Adrenal gland (tissue), 12 donors: ENCODE results near the gene ELL. TPM values are rescaled to one million over a fixed set of nuclear protein-coding genes. Genes with fewer than 3 reads are reported as not detected.

ENCODE experiments used
- DNase-seq, 7 donors: peaks; one replicate each; pipeline ENCODE4 v3.0.0-alpha.2; 2019 to 2020
- H3K27ac ChIP-seq, 5 donors: fragments of 200-600 bp; sonication (generic) in 4 of 5; 1 replicate in 3 of 5; 2 replicates in 2 of 5; pipeline versions ENCODE4 v1.5.1 to v1.8.0; 2016 to 2020; ENCODE audit warnings: mild to moderate bottlenecking in 1 of 5
- H3K27me3 ChIP-seq: fragments of 200-600 bp; 2 replicates; pipeline ENCODE4 v1.8.0; 2021
- H3K36me3 ChIP-seq, 2 donors: fragments of 200-600 bp; replicated peaks in 1 of 2; 1 replicate in 1 of 2; 2 replicates in 1 of 2; pipeline versions ENCODE4 v1.5.1 to v1.8.0; 2018 to 2022
- H3K4me1 ChIP-seq, 2 donors: fragments of 200-600 bp; replicated peaks in 1 of 2; 1 replicate in 1 of 2; 2 replicates in 1 of 2; pipeline versions ENCODE4 v1.5.1 to v1.8.0; 2018 to 2021
- H3K4me3 ChIP-seq, 4 donors: fragments of 200-600 bp; sonication (generic) in 3 of 4; one replicate each; pipeline ENCODE4 v1.5.1; 2016 to 2018
- H3K9me3 ChIP-seq, 3 donors: fragments of 200-600 bp; sonication (generic) in 1 of 3; replicated peaks in 1 of 3; 1 replicate in 2 of 3; 2 replicates in 1 of 3; pipeline versions ENCODE4 v1.5.1 to v1.8.0; 2016 to 2021
- POLR2A ChIP-seq, 2 donors: fragments of 450-650 bp; IDR thresholded peaks; one replicate each; pipeline ENCODE4 v1.6.1; 2017; ENCODE audit warnings: antibody characterized with exemption in 2 of 2, mild to moderate bottlenecking in 2 of 2, moderate library complexity in 1 of 2
- WGBS, 4 donors: extraction: QIAGEN DNeasy Blood & Tissue Kit in 2 of 4; methylation state at CpG; one replicate each; pipeline versions ENCODE4 v1.1.5 to v1.1.7; 2013 to 2017; 5-methylcytosine and 5-hydroxymethylcytosine counted together
- intact Hi-C, 2 donors: fragments of 100-400 bp; cut with DNase I; formaldehyde crosslinking; loops; one replicate each; pipeline versions ENCODE4 v1.14.1 to v1.15.0; 2022 to 2023
- polyA plus RNA-seq, 3 donors: library from polyadenylated mRNA; stranded (reverse); fragments of 200-250 nt in 2 of 3; fragments of 350-450 nt in 1 of 3; fragmentation: Illumina TruSeq in 1 of 3; extraction: RNeasy Lipid Tissue Mini Kit (QIAGEN cat#74804) in 1 of 3; gene quantifications; one replicate each; pipeline ENCODE4 v1.2.3, GENCODE V29; 2013 to 2014
- total RNA-seq, 9 donors: library from RNA; depleted of rRNA in 4 of 9; stranded (reverse); fragments of >200 nt in 4 of 9; fragments of 120-200 nt in 1 of 9; fragmentation: NEBNext Ultra II Directional in 1 of 9; extraction: Animal tissue kit (Norgen Biotek cat#: 25700) in 1 of 9; gene quantifications; one replicate each; pipeline versions ENCODE4 v1.1.0 to v1.2.4, GENCODE V29; 2013 to 2023
- TF ChIP-seq, protein P1 (sequence below), 6 experiments: fragments of 450-650 bp in 4 of 6; fragments of 200-600 bp in 2 of 6; sonication (generic) in 1 of 6; IDR thresholded peaks; 1 replicate in 5 of 6; 2 replicates in 1 of 6; pipeline versions ENCODE4 v1.5.1 to v1.8.0; 2016 to 2021; ENCODE audit warnings: antibody characterized with exemption in 6 of 6, mild to moderate bottlenecking in 2 of 6, moderate library complexity in 1 of 6
- donor health status: healthy with polysubstance abuse.
- donor health status: Bipolar disorder and iron deficiency.
- donor health status: DM: yes; HTN: yes; CAD: no.
- donor health status: DM: no; HTN: no; CAD: no.
- donor health status: DM: no; HTN: no; CAD: no.
- donor health status: DM: yes; HTN: yes; CAD: no.

Gene ELL
- total and polyA plus RNA-seq, 12 donors: 1.8 to 28.3 (median 13.8) TPM

DNA sequence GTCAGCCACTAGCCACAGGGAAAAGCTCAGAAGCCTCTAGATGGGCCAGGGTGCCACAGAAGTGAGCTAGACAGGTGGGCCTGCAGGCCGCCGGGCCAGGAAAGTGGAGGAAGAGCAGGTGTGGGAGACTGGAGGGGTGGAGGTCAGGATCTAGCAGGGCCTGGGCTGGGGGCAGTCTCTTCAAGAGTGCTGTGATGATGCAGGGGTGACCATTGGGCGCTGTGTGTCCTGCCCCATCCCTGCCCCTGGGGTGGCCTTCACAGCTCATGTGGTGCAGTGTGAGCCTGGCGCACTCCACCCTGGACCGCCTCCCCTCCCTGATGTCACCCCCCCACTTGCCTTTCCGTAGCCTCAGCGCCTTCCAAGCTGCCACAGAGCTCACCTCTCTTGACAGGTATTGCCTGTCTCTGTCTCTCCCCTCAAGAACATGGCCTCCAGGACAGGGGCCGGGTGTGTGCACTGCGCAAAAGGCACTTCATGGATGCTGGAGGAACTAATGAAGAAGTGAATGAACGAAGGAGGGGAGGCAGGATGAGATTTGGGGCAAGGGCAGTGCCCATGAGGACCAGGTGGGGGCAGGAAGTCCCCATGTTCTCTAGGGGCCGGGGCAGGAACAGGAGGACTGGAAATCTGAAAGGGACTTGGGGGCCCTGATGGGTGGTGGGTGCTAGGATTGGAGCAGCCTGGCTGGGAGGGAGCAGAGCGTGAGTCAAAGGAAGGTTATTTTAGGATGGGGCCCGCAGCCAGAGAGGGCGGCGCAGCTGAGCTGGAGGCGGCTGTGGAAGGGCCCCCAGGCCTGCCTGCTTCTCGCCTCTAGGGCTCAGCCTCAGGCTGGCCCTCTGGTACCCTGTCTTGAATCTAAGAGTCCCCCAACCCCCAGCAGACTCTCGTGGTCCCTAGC, 96.1 kb downstream of the ELL start:
- peaks cover 20 to 42% of the 10 kb centered on the region in 2 donors for H3K4me1 ChIP-seq
- peak; percentile 40 to 79 (median 68) for DNase-seq

DNA sequence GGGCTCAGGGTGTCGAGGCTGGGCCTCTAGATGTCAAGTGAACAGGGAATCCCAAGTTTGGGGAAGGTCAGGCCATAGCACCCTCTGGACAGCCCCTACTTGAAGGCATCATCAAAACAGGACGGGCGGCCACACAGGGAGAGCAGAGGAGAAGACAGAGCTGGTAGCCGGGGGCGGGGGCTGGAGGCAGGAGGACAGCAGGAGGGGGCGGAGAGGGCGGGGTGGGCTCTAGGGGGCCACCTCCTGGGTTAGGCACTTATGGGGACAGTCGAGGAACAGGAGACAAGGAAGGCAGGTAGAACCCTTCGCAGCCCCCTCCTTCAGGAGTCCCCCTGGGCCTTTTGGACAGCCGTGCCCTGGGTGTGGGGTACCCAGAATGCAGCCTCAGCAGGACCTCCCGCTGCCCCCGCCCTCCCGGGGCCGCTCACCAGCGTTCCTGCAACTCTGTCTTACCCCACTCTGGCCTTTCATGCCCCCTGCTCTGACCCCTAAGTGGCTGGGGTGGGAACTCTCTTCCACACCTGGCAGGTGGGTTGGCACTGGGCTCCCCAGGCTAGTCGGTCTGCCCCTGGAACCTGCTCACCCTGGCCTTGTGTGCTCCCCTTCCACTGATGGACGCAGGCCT, 96.9 kb downstream of the ELL start:
- Histone ChIP-seq H3K4me1 (peaks cover 22 to 50% of the 10 kb centered on the region in 2 donors), H3K9me3 (no peaks in the 10 kb centered on the region), H3K4me3 (no peak overlapping the region), H3K27ac (peak overlapping the region in 2 of 5 donors; percentile 53 to 63), H3K27me3 (no peaks in the 10 kb centered on the region), H3K36me3 (no peaks in the 10 kb centered on the region)
- WGBS, 4 donors: 82 to 89% (median 83%) methylated on average over 11 to 17 of the region's 17 CpGs
- peak in 1 of 7 donors; percentile 23 for DNase-seq
- intact Hi-C loops: no loop called here
- no peak for TF ChIP-seq POLR2A (IDR thresholded peaks at IDR 0.05)
- TF ChIP-seq, protein P1, sequence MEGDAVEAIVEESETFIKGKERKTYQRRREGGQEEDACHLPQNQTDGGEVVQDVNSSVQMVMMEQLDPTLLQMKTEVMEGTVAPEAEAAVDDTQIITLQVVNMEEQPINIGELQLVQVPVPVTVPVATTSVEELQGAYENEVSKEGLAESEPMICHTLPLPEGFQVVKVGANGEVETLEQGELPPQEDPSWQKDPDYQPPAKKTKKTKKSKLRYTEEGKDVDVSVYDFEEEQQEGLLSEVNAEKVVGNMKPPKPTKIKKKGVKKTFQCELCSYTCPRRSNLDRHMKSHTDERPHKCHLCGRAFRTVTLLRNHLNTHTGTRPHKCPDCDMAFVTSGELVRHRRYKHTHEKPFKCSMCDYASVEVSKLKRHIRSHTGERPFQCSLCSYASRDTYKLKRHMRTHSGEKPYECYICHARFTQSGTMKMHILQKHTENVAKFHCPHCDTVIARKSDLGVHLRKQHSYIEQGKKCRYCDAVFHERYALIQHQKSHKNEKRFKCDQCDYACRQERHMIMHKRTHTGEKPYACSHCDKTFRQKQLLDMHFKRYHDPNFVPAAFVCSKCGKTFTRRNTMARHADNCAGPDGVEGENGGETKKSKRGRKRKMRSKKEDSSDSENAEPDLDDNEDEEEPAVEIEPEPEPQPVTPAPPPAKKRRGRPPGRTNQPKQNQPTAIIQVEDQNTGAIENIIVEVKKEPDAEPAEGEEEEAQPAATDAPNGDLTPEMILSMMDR (IDR thresholded peaks at IDR 0.05): no peak

More for the DNA sequence above, 96.1 kb downstream of the ELL start:
- WGBS, 4 donors: 48 to 73% (median 52%) methylated on average over 12 to 18 of the region's 18 CpGs
- H3K36me3 ChIP-seq: no peaks in the 10 kb centered on the region
- intact Hi-C loops: no loop called here
- TF ChIP-seq POLR2A (IDR thresholded peaks at IDR 0.05): no peak
- TF ChIP-seq, protein P1 (IDR thresholded peaks at IDR 0.05): peak in 3 of 6 experiments; percentile 7 to 21 (median 15)
- H3K27me3 ChIP-seq: no peaks in the 10 kb centered on the region
- H3K4me3 ChIP-seq: no peak overlapping the region
- peak overlapping the region in 2 of 5 donors; percentile 53 to 63 for H3K27ac ChIP-seq
- H3K9me3 ChIP-seq: no peaks in the 10 kb centered on the region

DNA sequence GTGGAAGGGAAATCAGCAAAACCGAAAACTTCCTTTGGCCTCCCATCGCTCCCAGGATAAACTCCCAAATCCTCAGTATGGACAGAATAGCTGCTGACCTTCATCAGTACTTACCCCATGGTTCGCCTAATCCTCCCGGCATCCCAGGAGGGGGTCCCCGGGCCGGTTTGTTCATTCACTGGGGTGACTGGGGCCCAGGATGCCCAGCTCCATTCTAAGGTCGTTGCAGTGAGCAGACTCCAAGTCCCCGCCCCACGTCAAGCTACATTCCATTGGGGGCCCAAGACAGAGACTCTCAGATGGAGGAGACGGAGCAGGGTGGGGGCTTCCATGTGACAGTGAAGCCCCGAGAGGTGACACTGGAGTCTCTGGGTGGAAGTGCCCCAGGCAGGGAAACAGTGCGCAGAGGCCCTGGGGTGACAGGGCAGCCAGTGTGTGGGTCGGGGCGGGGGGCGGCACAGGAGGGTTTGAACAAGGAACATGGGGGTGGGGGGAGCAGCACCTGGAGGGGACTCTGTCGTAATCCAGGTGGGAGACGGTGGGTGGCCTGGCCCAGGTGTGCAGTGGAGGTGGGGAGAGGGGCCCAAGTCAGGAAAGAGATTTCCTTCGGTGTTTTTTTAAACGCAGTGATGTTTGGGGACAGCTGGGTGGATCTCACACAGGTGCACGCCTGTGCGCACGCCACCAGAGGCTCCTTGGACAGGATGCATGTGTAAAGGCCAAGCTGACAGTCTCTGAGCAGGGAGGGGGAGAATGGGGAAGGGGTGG, 97.6 kb downstream of the ELL start:
- H3K4me1 ChIP-seq: peaks cover 20 to 45% of the 10 kb centered on the region in 2 donors
- WGBS, 4 donors: 74 to 83% (median 80%) methylated on average over 21 to 22 of the region's 22 CpGs
- intact Hi-C loops: no loop called here

More for the DNA sequence above, 97.6 kb downstream of the ELL start:
- Histone ChIP-seq H3K27ac (peak overlapping the region in 1 of 5 donors; percentile 53), H3K4me3 (no peak overlapping the region), H3K9me3 (no peaks in the 10 kb centered on the region), H3K36me3 (no peaks in the 10 kb centered on the region), H3K27me3 (no peaks in the 10 kb centered on the region)
- no peak for TF ChIP-seq POLR2A (IDR thresholded peaks at IDR 0.05)
- TF ChIP-seq, protein P1 (IDR thresholded peaks at IDR 0.05): no peak
- DNase-seq: peak in 3 of 7 donors; percentile 15 to 30 (median 27)
